ENCODE data around the gene HNF4A.
A peak's percentile ranks its signal among the peaks of the same experiment; 100 is the strongest.

The HNF4A gene

DNA sequence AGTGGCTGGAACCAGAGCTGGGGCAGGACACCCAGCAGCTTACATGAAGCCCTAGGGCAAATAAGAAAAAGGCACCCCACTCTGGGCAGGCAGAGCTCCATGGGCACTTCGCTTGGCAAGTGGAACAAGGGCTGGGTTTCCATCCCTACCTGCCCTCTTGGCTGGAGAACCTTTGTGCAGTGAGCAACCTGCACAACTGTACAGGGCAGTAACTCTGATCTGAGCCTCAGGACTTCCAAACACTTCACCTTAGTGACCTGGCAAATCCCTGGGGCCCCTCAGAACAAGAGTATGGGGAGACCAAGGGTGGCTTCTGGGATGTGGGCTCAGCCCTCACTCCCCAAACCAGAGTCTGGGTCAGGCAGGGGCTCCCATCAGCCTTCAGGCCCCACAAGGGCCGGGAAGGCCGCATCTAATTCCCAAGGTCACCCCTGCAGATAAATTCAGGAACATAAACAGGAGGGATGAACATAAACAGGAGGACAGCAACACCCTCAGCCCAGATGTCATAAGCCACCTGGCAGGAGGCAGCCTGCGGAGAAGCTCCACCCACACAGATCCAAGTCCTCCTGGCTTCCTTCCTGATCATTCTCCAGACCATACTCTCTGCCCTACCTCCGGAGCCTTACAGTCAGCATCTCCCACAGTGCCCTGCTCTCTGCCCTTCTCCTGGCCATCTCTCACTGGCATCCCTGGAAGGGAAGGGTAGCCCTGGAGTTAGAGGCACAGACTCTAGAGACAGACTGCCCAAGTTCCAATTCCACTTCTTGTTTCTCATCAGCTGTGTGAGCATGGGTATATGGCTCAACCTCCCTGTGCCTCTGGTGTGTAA, 37.5 kb downstream of the HNF4A start:
- DNase-seq: no peak

DNA sequence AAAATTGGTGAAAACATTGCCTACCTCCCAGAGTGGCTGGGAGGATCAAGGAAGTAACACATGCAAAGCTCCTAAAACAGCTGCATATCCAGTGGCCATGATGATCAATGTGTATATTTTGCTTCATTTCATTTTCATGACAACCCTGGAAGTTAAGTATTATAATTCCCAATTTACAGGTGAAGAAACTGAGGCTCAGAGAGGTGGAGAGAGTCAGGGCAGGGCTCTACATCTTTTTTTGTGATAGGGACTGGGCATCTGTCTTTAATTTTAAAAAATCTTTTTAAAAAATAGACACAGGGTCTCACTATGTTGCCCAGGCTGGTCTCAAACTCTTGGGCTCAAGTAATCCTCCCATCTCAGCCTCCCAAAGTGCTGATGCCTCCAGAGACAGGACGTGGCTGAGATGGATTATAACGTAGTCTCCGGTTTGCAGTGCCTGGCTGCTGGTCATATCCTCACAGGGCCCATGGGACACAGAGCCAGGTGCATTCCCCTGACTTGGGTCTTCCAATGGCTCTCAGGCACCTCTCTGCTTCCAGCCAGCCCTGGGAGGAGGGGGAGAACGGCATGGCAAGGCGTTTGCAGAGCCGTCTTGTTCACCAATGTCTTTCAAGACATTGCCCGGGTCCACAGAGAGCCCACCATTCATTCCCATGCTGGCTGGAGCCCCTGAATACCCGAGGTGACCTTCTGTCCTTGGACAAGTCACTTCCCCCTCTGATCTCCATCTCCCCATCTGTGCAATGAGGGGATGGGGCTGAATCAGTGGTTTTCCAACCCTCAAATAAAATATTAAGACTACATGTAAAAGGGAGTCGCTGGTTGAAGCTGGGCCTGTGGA, 38.3 kb downstream of the HNF4A start:
- no peak for DNase-seq

DNA sequence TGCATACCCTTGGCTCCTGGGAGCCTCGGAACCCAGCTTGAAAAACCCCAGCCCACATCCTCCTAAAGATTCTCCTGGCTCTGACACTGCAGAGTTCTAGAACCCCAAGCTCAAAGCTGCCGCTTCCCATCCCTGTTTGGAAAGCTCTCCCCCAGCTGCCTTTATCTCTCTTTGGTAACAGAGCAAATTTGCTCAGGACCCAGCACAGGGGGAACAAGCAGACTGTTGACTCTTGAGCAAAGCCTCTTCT, 38.9 kb downstream of the HNF4A start:
- no peak for DNase-seq

DNA sequence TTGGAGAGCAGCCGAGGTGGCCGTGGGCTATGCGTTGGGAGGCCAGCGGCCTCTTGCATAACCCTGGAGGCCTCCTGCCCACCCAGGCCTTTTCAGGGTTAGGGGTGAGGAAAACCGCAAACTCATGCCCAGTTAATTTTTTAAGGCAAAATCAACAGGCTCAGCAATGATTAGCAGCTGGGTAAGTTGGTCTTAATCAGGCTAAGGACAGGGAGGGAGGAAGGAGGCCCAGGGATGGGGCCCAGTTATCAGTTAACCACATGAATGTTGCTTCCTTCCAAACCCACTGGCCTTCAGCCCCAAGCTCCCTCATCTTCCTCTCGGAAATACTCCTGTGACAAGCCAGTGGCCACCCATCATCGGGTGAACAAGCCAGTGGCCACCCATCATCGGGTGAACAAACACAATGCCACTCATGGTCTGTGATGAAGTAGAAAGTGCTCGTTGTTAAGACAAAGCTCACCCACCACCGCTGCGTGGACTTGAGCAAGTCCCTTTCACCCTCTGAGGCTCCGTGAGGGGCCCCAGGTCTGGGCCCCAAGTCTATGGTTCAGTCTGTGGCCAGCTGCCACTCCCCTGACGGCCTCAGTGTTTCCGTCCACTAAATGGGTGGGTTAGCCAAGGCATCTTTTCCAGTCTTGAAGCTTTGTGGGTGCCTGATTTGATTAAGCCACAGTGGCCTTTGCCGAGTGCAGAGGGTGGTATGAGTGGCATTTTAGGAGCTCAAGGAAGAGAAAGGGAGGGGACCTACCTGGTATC, 39.4 kb downstream of the HNF4A start:
- DNase-seq: no peak

DNA sequence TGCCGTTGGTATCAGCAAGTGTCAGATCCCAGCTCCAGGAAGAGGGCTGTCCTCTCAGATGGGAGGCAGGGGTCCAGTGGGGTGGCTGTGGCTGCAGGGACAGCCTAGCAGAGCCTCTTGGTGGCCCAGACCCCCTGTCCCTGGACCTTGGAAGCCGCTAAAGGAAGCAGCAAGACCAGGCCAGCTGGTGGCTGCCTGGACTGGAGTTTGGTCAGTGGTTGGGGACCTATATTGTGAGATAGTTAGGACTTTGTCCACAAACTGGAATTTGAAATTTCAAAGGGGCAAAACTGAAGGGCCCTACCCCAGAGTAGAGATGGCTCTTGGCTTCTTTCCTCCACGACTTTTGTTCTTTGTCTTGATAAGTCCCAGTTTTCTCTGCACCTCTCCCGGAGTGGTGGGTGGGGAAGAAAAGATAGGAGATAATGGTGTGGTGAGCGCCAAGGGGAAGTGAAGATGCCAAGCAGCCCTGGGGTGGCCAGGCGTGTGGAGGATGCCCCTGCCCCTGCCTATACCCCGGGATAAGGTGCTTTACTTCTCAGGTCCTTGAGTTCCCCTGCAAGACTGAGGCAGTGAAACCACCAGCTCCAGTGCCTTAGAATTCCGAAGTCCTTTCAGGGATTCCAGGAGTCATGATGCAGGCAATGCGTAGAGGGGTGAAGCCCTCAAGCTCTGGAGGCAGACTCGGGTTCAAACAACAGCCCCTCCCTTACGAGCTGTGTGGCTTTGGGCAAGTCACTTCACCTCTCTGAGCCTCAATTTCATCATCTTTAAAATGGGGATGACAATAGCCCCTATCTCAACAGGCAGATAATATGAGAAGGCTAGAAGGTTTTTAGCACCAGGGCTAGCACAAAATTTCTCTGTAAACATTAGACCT, 40.2 kb downstream of the HNF4A start:
- no peak for DNase-seq

DNA sequence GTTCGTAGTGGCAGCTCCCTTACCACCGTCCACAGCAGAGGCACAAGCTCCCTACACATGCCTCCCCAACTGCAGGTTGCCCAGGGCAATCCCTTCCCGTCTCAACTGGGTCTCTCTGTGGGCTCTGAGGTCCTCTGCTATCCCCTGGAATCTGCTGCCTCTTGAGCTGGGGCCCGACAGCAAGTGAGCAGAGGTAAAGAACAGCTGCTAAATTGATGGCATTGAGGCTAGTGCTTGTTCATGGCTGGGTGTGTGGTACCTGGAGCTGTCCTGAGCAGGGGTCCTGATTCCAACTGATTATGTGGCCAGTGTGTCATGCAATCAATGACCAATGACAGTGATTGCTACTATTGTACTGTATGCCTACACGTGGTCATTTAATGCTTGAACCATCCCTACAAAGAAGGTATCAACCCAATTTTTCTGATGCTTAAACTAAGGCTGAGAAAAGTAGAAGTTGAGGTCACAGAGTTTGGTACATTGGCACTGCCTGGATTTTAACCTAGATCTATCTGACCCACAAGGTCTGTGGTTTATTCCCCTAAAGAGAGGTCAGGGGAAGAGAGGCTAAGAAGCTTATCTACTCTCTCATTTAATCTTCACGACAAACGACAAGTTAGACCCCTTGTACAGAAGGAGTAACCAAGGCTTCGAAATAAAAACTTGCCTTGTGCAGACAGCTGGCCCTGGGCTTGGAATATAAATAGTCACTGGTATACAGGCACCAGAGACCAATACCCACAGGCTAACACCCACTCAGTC, 41.1 kb downstream of the HNF4A start:
- no peak for DNase-seq

DNA sequence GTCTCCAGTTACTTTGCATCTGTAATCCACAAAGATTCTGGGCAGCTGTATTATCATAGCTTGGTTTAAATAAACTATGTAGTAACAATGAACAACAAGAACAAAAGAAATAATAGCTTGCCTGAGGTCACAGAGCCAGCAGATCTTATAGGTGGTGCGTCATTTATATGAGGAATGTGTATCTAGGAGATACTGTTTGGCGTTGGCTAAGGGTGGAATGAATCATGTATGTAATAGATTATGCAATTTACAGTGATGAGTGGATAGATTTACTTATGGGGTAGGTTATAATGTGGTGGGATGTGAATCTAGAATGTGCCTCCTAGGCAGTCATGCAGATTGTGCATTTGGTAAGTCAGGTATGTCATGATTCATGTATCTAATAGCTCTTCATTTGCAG, 42.8 kb downstream of the HNF4A start:
- DNase-seq: no peak

DNA sequence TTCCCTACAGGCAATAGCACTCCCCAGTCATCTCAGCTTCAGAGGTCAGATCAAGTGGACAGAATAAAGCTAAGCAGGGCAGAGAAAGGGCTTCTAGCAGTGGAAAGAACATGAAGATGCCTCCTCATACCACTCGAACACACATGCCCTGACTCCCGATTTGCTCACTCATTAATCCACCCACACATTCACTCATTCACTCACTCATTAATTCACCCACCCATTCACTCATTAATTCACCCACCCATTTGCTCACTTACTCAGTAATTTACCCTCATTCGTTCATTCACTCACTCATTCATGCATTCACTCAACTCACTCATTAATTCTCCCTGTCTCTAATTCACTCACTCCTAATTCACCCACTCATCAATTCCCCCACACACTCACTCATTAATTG, 43.9 kb downstream of the HNF4A start:
- no peak for DNase-seq

DNA sequence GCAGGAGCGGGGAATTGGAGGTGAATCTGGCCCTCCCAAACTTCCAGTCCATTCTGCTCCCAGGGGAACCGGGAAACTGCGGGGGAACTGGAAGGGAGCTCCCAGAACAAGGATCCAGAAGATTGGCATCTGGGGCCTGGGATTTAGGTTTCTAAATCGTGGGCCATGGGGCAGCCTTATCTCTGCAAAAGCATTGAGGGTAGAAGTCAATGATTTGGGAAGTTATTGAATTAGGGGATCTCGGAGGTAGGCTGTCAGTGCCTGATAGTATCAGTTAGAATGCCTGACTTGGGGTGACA, 45.1 kb downstream of the HNF4A start:
- DNase-seq: no peak

DNA sequence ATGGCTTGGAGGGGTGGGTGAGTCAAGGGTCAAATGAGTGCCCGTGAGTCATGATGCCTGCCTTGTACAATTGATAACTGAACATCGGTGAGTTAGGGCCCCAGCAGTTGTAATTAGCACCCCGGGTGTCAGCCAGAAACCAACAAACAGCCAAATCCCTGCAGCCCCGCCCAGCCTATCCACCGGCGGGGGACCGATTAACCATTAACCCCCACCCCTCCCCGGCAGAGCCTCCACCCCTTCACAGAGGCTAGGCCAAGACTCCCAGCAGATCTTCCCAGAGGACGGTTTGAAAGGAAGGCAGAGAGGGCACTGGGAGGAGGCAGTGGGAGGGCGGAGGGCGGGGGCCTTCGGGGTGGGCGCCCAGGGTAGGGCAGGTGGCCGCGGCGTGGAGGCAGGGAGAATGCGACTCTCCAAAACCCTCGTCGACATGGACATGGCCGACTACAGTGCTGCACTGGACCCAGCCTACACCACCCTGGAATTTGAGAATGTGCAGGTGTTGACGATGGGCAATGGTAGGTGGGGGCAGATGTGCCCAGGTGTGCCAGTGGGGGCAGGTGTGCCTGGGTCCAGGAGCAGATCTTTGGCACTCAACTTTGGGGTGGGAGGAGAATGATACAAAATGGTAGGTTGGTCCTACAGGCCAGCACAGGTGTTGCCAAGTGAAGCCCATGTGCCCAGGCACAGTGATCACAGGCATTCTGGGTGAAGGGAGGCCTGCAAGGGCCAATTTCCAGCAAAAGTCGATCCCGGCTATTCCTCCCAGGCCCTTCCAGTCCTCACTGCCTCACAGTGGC, 45.7 kb downstream of the HNF4A start:
- no peak for DNase-seq

DNA sequence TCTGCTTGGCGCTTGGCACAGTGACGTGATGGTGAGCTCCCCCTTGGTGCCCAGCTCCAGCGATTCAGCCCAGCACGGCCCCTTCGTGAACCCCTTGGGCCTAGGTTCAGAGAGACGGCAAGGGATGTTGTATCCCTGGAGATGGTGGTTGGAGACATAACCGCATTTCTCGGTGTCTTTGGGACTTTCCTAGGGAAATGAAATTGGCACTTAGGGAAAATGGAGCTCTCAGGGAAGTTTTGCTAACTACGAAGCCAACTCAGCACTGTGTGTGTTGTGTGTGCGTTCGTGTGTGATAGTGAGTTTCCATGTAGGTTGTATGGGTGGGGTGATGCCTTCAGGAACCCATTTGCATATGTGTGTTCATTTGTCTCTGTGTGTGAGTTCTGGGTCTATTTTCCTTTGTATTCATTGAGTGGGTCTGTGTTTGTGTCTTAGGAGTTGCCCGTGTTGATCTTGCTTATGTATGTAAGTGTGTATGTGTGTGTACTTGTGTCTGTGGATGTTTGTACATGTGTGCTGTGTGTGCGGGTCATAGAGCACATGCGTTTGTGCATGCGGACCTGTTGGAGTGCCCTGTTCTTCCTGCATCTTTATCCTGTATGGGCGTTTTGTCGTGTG, 46.4 kb downstream of the HNF4A start:
- no peak for DNase-seq

DNA sequence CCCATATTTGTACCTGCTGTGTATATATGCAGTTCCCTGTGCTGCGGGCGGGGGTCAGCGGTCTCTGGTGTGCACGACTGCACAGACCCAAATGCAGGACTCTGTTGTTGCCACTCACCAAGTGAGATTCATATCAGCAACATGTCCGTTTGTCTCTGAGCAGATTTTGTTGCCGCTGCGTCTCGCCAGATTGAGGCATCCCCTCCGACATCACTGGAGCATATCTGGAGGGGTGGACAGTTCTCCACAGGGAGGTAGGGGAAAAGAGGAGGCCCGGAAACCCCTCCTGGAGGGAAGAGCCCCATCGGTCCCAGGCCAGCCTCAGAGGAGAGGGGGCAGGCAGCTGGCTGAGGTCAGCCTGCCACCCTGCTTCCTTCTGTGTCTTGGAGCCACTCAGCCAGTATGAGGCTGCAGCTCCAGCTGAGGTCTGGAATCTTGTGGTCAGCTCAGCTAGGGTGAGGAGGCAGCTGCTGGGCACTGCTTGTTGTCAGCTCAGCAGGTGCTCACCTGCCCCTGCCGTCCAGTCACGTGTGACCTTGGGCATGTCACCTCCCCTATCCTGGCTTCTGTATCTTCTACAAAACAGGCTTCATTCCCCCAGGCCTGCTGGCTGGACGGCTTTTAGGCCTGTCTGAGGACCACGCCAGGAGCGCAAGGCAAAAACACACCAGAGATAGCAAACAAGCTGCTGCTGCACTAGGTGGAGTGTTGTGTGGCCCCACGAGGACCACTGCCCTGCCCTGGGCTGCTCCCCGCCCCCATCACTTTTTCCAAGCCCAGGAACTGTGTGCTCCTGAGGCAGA, 47.1 kb downstream of the HNF4A start:
- no peak for DNase-seq

DNA sequence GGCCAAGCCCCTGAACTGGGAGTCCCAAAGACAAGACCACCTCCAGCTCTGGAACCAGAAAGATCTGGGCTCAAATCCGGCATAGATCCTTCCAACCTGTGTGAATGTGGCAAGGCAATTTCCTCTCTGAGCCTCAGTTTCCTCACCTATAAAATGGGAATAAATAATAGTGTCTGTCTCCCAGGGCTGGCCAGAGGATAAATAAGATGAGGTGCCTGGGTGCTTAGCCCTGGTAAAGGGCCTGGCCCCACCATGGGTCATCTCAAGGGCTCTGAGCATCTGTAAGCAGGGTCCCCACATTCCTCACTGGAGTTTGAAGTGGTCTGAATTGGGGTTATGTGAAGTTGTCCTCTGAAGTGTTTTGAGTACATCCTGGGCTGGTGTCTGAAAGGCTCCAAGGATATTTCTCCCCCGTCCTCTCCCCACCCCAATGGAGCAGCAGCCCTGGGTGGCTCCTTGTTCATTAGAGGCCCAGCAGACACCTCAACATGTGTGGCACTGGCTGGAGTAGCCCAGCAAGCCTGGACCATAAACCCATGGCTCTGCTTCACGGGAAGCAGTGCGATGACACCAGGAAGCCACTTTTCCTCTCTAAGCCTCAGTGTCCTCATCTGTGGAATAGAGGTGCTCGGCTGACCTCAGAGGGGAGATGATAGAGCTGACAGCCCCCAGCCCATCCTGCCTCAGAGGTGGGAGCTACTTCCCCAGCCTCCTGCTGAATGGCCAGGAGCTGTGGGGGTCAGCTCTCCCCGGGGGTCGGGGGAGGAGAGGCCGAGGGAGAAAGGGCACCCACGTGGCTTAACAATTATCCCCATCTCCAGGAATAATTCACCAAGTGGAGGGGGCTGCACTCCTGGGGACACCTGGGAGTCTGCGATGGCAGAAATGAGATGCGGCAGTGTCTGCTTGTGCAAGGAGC, 48.0 kb downstream of the HNF4A start:
- no peak for DNase-seq

DNA sequence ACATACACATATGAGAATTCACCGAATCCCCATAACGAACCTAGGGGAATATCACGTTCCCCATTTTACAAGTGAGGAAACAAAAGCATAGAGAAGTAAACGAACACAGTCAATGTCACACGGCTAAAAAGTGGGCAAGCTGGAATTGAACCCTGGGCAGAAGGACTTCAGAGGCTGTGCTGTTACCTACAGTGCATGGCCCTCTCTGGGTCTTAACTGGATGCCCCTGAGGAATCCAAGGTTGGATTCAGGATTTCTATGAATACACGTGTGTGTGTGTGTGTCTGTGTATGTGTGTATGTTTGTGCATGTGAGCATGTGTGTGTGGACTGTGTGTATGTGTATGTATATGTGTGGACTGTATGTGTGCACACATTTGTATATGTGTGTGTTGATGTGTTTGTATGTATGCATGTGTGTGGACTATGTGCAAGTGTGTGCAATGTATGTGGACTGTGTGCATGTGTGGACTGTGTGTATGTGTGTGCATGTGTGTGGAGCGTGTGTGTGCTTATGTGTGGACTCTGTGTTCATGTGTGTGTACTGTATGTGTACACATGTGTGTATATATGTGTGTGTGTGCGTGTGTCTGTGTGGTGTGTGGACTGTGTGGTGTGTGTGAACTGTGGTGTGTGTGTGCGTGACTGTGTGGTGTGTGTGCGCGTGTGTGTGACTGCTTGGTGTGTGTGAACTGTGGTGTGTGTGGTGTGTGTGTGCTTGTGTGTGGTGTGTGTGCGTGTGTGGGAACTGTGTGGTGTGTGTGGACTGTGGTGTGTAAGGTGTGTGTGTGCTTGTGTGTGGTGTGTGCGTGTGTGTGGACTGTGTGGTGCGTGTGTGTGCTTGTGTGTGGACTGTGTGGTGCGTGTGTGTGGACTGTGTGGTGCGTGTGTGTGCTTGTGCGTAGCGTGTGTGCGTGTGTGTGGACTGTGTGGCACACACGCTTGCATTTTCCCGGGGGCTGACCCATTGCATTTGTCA, 49.0 kb downstream of the HNF4A start:
- DNase-seq: no peak

DNA sequence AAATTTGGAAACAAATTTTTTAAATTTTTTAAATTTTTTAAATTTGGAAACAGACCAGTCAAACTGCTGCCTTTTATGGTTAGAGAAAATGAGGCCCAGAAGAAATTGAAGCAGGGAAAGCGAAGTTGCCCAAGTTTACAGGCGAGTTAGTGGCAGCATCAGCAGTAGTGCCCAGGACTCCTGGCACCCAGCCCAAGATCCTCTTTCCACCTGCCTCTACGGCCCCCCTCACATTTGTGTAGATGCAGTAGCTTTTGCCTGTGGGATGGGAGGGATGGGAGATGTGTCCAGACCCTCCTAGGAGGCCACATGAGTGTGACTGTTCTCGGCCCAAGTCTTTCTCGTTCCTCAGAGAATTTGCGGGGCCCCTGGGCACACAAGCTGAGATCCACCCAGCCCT, 49.8 kb downstream of the HNF4A start:
- DNase-seq: peak; percentile 30

DNA sequence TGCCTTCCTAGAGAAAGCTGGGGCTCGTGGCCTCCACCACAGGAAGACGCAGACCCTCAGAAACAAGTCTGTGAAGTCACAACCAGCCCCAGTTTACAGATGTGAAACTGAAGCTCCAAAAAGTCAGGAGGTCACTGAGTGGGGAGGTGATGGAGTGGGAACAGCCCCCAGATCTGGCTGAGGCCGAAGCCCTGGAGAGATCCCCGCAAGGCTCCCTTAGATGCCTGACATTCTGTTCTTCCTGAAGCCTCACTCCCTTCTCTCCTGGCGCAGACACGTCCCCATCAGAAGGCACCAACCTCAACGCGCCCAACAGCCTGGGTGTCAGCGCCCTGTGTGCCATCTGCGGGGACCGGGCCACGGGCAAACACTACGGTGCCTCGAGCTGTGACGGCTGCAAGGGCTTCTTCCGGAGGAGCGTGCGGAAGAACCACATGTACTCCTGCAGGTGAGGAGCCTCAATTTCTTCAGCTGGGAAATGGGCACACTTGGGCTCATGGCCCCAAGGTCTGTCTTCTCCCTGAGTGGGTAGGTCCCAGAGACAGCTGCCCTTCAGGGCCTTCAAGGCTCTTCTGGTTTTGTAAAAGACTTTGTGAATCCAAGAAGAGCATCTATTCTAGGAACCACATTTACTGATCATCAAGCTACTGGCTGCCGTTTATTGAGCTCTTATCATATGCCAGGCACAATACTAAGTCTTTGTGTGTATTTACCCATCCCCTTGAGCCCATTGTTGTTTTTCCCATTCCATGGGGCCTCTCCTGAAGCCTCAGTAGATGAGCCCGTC, 50.5 kb downstream of the HNF4A start:
- no peak for DNase-seq

Measured in RPMI8226 (cell line).